ENCODE data around the gene VIPR2.
"Not testable (repeated sequence)": the region's sequence is repeated elsewhere in the genome, so short reads cannot be mapped to it uniquely, and the experiment has no call there.

VIPR2 gene

GRCh38 chr7:159123793-159124192, 20.9 kb downstream of the VIPR2 start:
- not testable (repeated sequence) for H3K9me3 ChIP-seq (ENCODE audit: control insufficient read depth, insufficient read depth, low read length); H3K4me3 ChIP-seq (ENCODE audit: low read depth, low read length); H3K36me3 ChIP-seq (ENCODE audit: control insufficient read depth, insufficient read depth, low read length); H3K27me3 ChIP-seq (ENCODE audit: control insufficient read depth, insufficient read depth, low read length); H3K4me1 ChIP-seq (ENCODE audit: control insufficient read depth, insufficient read depth, low read length); H3K9ac ChIP-seq (ENCODE audit: low read depth, low read length)

- not testable (repeated sequence) for H3K27me3 ChIP-seq (ENCODE audit: control insufficient read depth, insufficient read depth, low read length); H3K9ac ChIP-seq (ENCODE audit: low read depth, low read length)
These were observed 21.4 kb downstream of the VIPR2 start for GRCh38 chr7:159123294-159123693.

GRCh38 chr7:159122276-159122675, 22.4 kb downstream of the VIPR2 start:
- Histone ChIP-seq H3K36me3 (ENCODE audit: control insufficient read depth, insufficient read depth, low read length) (no peaks in the 10 kb centered on the region), H3K9ac (ENCODE audit: low read depth, low read length) (no peak overlapping the region), H3K9me3 (ENCODE audit: control insufficient read depth, insufficient read depth, low read length) (no peaks in the 10 kb centered on the region), H3K27me3 (ENCODE audit: control insufficient read depth, insufficient read depth, low read length) (peaks cover 2% of the 10 kb centered on the region), H3K4me1 (ENCODE audit: control insufficient read depth, insufficient read depth, low read length) (no peaks in the 10 kb centered on the region), H3K4me3 (ENCODE audit: low read depth, low read length) (no peak overlapping the region)

More at GRCh38 chr7:159123294-159123693, 21.4 kb downstream of the VIPR2 start:
- not testable (repeated sequence) for H3K36me3 ChIP-seq (ENCODE audit: control insufficient read depth, insufficient read depth, low read length); H3K4me3 ChIP-seq (ENCODE audit: low read depth, low read length); H3K9me3 ChIP-seq (ENCODE audit: control insufficient read depth, insufficient read depth, low read length); H3K4me1 ChIP-seq (ENCODE audit: control insufficient read depth, insufficient read depth, low read length)

GRCh38 chr7:159121476-159121875, 23.2 kb downstream of the VIPR2 start:
- Histone ChIP-seq H3K4me1 (ENCODE audit: control insufficient read depth, insufficient read depth, low read length) (no peaks in the 10 kb centered on the region), H3K27me3 (ENCODE audit: control insufficient read depth, insufficient read depth, low read length) (peaks cover 2% of the 10 kb centered on the region), H3K9me3 (ENCODE audit: control insufficient read depth, insufficient read depth, low read length) (no peaks in the 10 kb centered on the region), H3K4me3 (ENCODE audit: low read depth, low read length) (no peak overlapping the region), H3K9ac (ENCODE audit: low read depth, low read length) (no peak overlapping the region), H3K36me3 (ENCODE audit: control insufficient read depth, insufficient read depth, low read length) (no peaks in the 10 kb centered on the region)

- Histone ChIP-seq H3K27me3 (ENCODE audit: control insufficient read depth, insufficient read depth, low read length) (peaks cover 2% of the 10 kb centered on the region), H3K36me3 (ENCODE audit: control insufficient read depth, insufficient read depth, low read length) (no peaks in the 10 kb centered on the region)
These were observed 23.6 kb downstream of the VIPR2 start for GRCh38 chr7:159121068-159121467.

GRCh38 chr7:159120540-159120919, 24.1 kb downstream of the VIPR2 start:
- peaks cover 2% of the 10 kb centered on the region for H3K27me3 ChIP-seq (ENCODE audit: control insufficient read depth, insufficient read depth, low read length)

More at GRCh38 chr7:159121068-159121467, 23.6 kb downstream of the VIPR2 start:
- no peaks in the 10 kb centered on the region for H3K9me3 ChIP-seq (ENCODE audit: control insufficient read depth, insufficient read depth, low read length)
- no peak overlapping the region for H3K9ac ChIP-seq (ENCODE audit: low read depth, low read length)
- H3K4me3 ChIP-seq (ENCODE audit: low read depth, low read length), result no peak overlapping the region
- H3K4me1 ChIP-seq (ENCODE audit: control insufficient read depth, insufficient read depth, low read length), result no peaks in the 10 kb centered on the region

GRCh38 chr7:159119851-159120539, 24.7 kb downstream of the VIPR2 start:
- peaks cover 2% of the 10 kb centered on the region for H3K27me3 ChIP-seq (ENCODE audit: control insufficient read depth, insufficient read depth, low read length)
- H3K9ac ChIP-seq (ENCODE audit: low read depth, low read length), result no peak overlapping the region
- no peaks in the 10 kb centered on the region for H3K9me3 ChIP-seq (ENCODE audit: control insufficient read depth, insufficient read depth, low read length)
- peaks cover 4% of the 10 kb centered on the region for H3K36me3 ChIP-seq (ENCODE audit: control insufficient read depth, insufficient read depth, low read length)
- H3K4me3 ChIP-seq (ENCODE audit: low read depth, low read length), result no peak overlapping the region
- no peaks in the 10 kb centered on the region for H3K4me1 ChIP-seq (ENCODE audit: control insufficient read depth, insufficient read depth, low read length)

More at GRCh38 chr7:159120540-159120919, 24.1 kb downstream of the VIPR2 start:
- no peaks in the 10 kb centered on the region for H3K4me1 ChIP-seq (ENCODE audit: control insufficient read depth, insufficient read depth, low read length)
- H3K4me3 ChIP-seq (ENCODE audit: low read depth, low read length), result no peak overlapping the region
- H3K9ac ChIP-seq (ENCODE audit: low read depth, low read length), result no peak overlapping the region
- peaks cover 4% of the 10 kb centered on the region for H3K36me3 ChIP-seq (ENCODE audit: control insufficient read depth, insufficient read depth, low read length)
- H3K9me3 ChIP-seq (ENCODE audit: control insufficient read depth, insufficient read depth, low read length), result no peaks in the 10 kb centered on the region

GRCh38 chr7:159119026-159119741, 25.5 kb downstream of the VIPR2 start:
- no peaks in the 10 kb centered on the region for H3K9me3 ChIP-seq (ENCODE audit: control insufficient read depth, insufficient read depth, low read length)
- H3K27me3 ChIP-seq (ENCODE audit: control insufficient read depth, insufficient read depth, low read length), result peaks cover 2% of the 10 kb centered on the region
- H3K4me1 ChIP-seq (ENCODE audit: control insufficient read depth, insufficient read depth, low read length), result no peaks in the 10 kb centered on the region
- no peak overlapping the region for H3K9ac ChIP-seq (ENCODE audit: low read depth, low read length)
- H3K36me3 ChIP-seq (ENCODE audit: control insufficient read depth, insufficient read depth, low read length), result peaks cover 4% of the 10 kb centered on the region
- H3K4me3 ChIP-seq (ENCODE audit: low read depth, low read length), result no peak overlapping the region

- Histone ChIP-seq H3K4me1 (ENCODE audit: control insufficient read depth, insufficient read depth, low read length) (peaks cover under 1% of the 10 kb centered on the region), H3K9ac (ENCODE audit: low read depth, low read length) (no peak overlapping the region), H3K4me3 (ENCODE audit: low read depth, low read length) (no peak overlapping the region), H3K27me3 (ENCODE audit: control insufficient read depth, insufficient read depth, low read length) (peaks cover 2% of the 10 kb centered on the region), H3K9me3 (ENCODE audit: control insufficient read depth, insufficient read depth, low read length) (no peaks in the 10 kb centered on the region), H3K36me3 (ENCODE audit: control insufficient read depth, insufficient read depth, low read length) (peaks cover 4% of the 10 kb centered on the region)
These were observed 26.0 kb downstream of the VIPR2 start for GRCh38 chr7:159118623-159119022.

- Histone ChIP-seq H3K9me3 (ENCODE audit: control insufficient read depth, insufficient read depth, low read length) (no peaks in the 10 kb centered on the region), H3K4me3 (ENCODE audit: low read depth, low read length) (no peak overlapping the region), H3K27me3 (ENCODE audit: control insufficient read depth, insufficient read depth, low read length) (peaks cover 2% of the 10 kb centered on the region), H3K9ac (ENCODE audit: low read depth, low read length) (no peak overlapping the region), H3K4me1 (ENCODE audit: control insufficient read depth, insufficient read depth, low read length) (peaks cover 4% of the 10 kb centered on the region), H3K36me3 (ENCODE audit: control insufficient read depth, insufficient read depth, low read length) (peaks cover 4% of the 10 kb centered on the region)
These were observed 26.5 kb downstream of the VIPR2 start for GRCh38 chr7:159118197-159118595.

- H3K4me1 ChIP-seq (ENCODE audit: control insufficient read depth, insufficient read depth, low read length), result peaks cover 4% of the 10 kb centered on the region
- H3K9me3 ChIP-seq (ENCODE audit: control insufficient read depth, insufficient read depth, low read length), result no peaks in the 10 kb centered on the region
- H3K27me3 ChIP-seq (ENCODE audit: control insufficient read depth, insufficient read depth, low read length), result peaks cover 2% of the 10 kb centered on the region
- H3K4me3 ChIP-seq (ENCODE audit: low read depth, low read length), result no peak overlapping the region
- no peak overlapping the region for H3K9ac ChIP-seq (ENCODE audit: low read depth, low read length)
- peaks cover 4% of the 10 kb centered on the region for H3K36me3 ChIP-seq (ENCODE audit: control insufficient read depth, insufficient read depth, low read length)
These were observed 27.1 kb downstream of the VIPR2 start for GRCh38 chr7:159117366-159118196.
